Transverse colon (tissue), 4 donors: ENCODE results near the gene DES.

Source experiments
- EP300 ChIP-seq: sonication (generic); formaldehyde crosslinking; IDR thresholded peaks from one replicate; pipeline ENCODE4 v1.6.1; 2017; ENCODE audit warnings: antibody characterized with exemption, low read depth
- POLR2A ChIP-seq: fragments of 450-650 bp; IDR thresholded peaks from one replicate; pipeline ENCODE4 v1.6.1; 2016; ENCODE audit warnings: antibody characterized with exemption, mild to moderate bottlenecking, moderate library complexity
- POLR2AphosphoS5 ChIP-seq, 3 donors: sonication (generic); formaldehyde crosslinking; IDR thresholded peaks; one replicate each; pipeline ENCODE4 v1.6.1; 2016; ENCODE audit warnings: antibody characterized with exemption in 3 of 3
- TF ChIP-seq, protein P1 (sequence below), 5 experiments: fragments of 200-600 bp in 3 of 5; fragments of 450-650 bp in 2 of 5; sonication (generic) in 3 of 5; IDR thresholded peaks; 1 replicate in 2 of 5; 2 replicates in 3 of 5; pipeline ENCODE4 v1.5.1; 2016 to 2017; ENCODE audit warnings: antibody characterized with exemption in 5 of 5, inconsistent platforms in 3 of 5, mild to moderate bottlenecking in 2 of 5, moderate library complexity in 1 of 5

GRCh38 chr2:219422952-219423534, 4.9 kb downstream of the DES start:
- TF ChIP-seq, protein P1, sequence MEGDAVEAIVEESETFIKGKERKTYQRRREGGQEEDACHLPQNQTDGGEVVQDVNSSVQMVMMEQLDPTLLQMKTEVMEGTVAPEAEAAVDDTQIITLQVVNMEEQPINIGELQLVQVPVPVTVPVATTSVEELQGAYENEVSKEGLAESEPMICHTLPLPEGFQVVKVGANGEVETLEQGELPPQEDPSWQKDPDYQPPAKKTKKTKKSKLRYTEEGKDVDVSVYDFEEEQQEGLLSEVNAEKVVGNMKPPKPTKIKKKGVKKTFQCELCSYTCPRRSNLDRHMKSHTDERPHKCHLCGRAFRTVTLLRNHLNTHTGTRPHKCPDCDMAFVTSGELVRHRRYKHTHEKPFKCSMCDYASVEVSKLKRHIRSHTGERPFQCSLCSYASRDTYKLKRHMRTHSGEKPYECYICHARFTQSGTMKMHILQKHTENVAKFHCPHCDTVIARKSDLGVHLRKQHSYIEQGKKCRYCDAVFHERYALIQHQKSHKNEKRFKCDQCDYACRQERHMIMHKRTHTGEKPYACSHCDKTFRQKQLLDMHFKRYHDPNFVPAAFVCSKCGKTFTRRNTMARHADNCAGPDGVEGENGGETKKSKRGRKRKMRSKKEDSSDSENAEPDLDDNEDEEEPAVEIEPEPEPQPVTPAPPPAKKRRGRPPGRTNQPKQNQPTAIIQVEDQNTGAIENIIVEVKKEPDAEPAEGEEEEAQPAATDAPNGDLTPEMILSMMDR (IDR thresholded peaks at IDR 0.05), result no peak
- no peak for TF ChIP-seq POLR2A
- TF ChIP-seq POLR2AphosphoS5 (IDR thresholded peaks at IDR 0.05), result peak in 1 of 3 donors; percentile 19
- no peak for TF ChIP-seq EP300
